ENCODE measurements around the gene RIPOR1.
A peak's percentile ranks its signal among the peaks of the same experiment; 100 is the strongest.

RIPOR1 gene

GRCh38 chr16:67561824-67562525 is 33.3 kb downstream of the RIPOR1 start:
- no peak for TF ChIP-seq CTCF (IDR thresholded peaks at IDR 0.05; ENCODE audit: low read depth, low read length)
- H3K4me3 ChIP-seq (ENCODE audit: low read depth, low read length), result peak overlapping the region; percentile 82

- peak within 1 kb of the TSS; percentile 82 for H3K4me3 ChIP-seq (ENCODE audit: low read depth, low read length)
- peak; percentile 51 for TF ChIP-seq CTCF (IDR thresholded peaks at IDR 0.05; ENCODE audit: low read depth, low read length)
These were observed 33.9 kb downstream of the RIPOR1 start, which contains the start of gene CTCF for GRCh38 chr16:67562526-67562917. Gene CTCF, plus strand, starts transcription at chr16:67562526. Its CDS starts 48,307 bp downstream, at chr16:67610833.

GRCh38 chr16:67562918-67563707 is 34.5 kb downstream of the RIPOR1 start:
- TF ChIP-seq CTCF (IDR thresholded peaks at IDR 0.05; ENCODE audit: low read depth, low read length), result no peak; the same call in 1 of the 2 replicates
- peak overlapping the region; percentile 82 for H3K4me3 ChIP-seq (ENCODE audit: low read depth, low read length)

- TF ChIP-seq CTCF (IDR thresholded peaks at IDR 0.05; ENCODE audit: low read depth, low read length), result no peak; the same call in 1 of the 2 replicates
- H3K4me3 ChIP-seq (ENCODE audit: low read depth, low read length), result peak overlapping the region; percentile 82
These were observed 35.3 kb downstream of the RIPOR1 start for GRCh38 chr16:67563708-67564468.

- no peak for TF ChIP-seq CTCF (IDR thresholded peaks at IDR 0.05; ENCODE audit: low read depth, low read length)
- H3K4me3 ChIP-seq (ENCODE audit: low read depth, low read length), result no peak overlapping the region
These were observed 37.0 kb downstream of the RIPOR1 start for GRCh38 chr16:67565470-67566100.

GRCh38 chr16:67571464-67571863 is 42.8 kb downstream of the RIPOR1 start:
- H3K4me3 ChIP-seq (ENCODE audit: low read depth, low read length), result no peak overlapping the region
- no peak for TF ChIP-seq CTCF (IDR thresholded peaks at IDR 0.05; ENCODE audit: low read depth, low read length)

All from WI38 (cell line).